ENCODE results near the gene GSK3B. TPM values are rescaled to one million over a fixed set of nuclear protein-coding genes. Genes with fewer than 3 reads are reported as not detected.
"Not testable (repeated sequence)": the region's sequence is repeated elsewhere in the genome, so short reads cannot be mapped to it uniquely, and the experiment has no call there.

Gene GSK3B
- total RNA-seq, 1 donor = 94.1 TPM

DNA sequence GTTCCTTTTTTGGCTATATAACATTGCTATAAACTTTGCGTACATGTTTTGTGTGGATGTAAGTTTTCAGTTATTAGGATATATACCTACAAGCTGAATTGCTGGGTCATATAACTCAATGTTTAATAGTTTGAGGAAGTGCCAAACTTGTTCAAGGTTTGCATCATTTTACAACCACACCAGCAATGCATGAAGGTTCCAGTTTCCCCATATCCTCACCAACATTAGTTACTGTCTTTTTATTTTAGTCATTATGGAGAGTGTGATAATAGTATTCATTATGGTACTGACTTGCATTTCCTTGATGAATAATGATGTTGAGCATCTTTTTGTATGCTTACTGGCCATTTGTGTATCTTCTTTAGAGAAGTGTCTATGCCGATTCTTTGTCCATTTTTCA is 200.1 kb downstream of the GSK3B start:
- no peak for DNase-seq (ENCODE audit: low read depth)
- TF ChIP-seq, protein P1, sequence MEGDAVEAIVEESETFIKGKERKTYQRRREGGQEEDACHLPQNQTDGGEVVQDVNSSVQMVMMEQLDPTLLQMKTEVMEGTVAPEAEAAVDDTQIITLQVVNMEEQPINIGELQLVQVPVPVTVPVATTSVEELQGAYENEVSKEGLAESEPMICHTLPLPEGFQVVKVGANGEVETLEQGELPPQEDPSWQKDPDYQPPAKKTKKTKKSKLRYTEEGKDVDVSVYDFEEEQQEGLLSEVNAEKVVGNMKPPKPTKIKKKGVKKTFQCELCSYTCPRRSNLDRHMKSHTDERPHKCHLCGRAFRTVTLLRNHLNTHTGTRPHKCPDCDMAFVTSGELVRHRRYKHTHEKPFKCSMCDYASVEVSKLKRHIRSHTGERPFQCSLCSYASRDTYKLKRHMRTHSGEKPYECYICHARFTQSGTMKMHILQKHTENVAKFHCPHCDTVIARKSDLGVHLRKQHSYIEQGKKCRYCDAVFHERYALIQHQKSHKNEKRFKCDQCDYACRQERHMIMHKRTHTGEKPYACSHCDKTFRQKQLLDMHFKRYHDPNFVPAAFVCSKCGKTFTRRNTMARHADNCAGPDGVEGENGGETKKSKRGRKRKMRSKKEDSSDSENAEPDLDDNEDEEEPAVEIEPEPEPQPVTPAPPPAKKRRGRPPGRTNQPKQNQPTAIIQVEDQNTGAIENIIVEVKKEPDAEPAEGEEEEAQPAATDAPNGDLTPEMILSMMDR (IDR thresholded peaks at IDR 0.05; ENCODE audit: insufficient read depth, low read depth, low read length) = no peak
- no peak overlapping the region for H3K4me3 ChIP-seq (ENCODE audit: low read depth, low read length)

- no peak for DNase-seq (ENCODE audit: low read depth)
- no peak overlapping the region for H3K4me3 ChIP-seq (ENCODE audit: low read depth, low read length)
- TF ChIP-seq, protein P1 (IDR thresholded peaks at IDR 0.05; ENCODE audit: insufficient read depth, low read depth, low read length) = no peak
These were observed 200.5 kb downstream of the GSK3B start for GRCh38 chr3:119893769-119894168.

DNA sequence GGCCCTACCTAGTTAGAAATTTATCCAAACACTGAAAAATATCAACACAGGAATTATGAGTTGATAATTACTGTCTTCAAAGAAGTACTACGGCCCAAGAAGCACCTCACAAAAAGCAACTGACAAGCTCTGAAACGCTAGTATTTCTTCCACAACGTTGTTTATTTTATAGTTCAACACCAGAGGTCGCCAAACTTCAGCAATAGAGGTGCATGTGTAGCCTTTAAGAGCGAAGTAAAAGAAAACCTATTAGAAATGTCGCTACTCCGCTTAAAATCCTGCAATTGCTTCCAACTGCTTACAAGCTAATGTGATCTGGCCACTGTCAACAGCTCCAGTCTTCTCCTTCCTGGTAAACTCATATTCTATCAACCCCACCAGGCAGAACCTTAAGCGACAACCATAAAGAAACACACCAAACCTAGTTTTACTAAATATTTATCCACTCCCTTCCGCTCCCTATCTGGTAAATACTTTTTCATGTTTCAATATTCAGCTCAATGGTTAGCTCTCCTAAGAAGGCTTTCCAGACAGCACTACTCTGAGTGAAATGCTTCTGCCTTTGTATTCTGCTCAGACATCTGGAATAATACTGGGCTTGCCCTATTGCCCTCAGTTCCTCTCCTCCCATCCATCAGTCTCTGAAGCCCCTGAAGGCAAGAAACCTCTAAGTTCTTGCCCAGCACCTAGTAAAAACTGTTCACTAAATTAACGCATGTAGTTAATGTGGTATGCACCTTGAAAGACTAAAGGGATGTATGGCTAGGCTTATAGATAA is 202.1 kb downstream of the GSK3B start:
- H3K4me3 ChIP-seq (ENCODE audit: low read depth, low read length) = peak overlapping the region; percentile 31
- DNase-seq (ENCODE audit: low read depth) = peak; percentile 83
- TF ChIP-seq, protein P1 (IDR thresholded peaks at IDR 0.05; ENCODE audit: insufficient read depth, low read depth, low read length) = peak; percentile 72

DNA sequence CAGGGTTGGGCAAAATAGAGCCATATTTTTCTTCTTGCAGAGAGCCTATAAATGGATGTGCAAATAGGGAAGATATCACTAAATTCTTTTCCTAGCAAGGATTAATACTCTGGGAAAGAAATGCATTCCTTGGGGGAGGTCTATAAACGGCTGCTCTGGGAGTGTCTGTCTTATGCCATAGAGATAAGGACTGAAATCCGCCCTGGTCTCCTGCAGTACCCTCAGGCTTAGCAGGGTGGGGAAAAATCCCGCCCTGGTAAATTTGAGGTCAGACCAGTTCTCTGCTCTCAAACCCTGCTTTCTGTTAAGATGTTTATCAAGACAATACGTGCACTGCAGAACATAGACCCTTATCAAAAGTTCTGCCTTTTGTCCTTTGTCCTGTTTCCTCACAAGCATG is 205.6 kb downstream of the GSK3B start:
- DNase-seq (ENCODE audit: low read depth); H3K4me3 ChIP-seq (ENCODE audit: low read depth, low read length): not testable (repeated sequence)

DNA sequence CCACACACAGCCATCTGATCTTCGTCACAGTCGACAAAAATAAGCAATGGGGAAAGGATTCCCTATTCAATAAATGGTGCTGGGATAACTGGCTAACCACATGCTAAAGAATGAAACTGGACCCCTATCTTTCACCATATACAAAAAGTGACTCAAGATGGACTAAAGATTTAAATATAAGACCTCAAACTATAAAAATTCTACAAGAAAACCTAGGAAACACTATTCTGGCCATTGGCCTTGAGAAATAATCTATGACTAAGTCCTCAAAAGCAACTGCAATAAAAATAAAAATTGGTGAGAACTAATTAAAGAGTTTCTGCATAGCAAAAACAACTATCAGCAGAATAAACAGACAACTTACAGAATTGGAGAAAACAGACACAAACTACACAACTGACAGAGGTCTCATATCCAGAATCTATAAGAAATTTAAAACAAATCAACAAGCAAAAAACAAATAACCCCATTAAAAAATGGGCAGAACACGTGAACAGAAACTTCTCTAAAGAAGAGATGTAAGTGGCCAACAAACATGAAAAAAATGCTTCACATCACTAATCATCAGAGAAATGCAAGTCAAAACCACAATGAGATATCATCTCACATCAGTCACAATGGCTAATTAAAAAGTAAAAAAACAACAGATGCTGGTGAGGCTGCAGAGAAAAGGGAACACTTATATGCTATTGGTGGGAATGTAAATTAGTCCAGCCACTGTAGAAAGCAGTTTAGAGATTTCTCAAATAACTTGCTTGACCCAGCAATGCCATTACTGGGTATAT is 208.3 kb downstream of the GSK3B start:
- DNase-seq (ENCODE audit: low read depth) = peak; percentile 65
- TF ChIP-seq, protein P1 (IDR thresholded peaks at IDR 0.05; ENCODE audit: insufficient read depth, low read depth, low read length) = no peak
- H3K4me3 ChIP-seq (ENCODE audit: low read depth, low read length) = no peak overlapping the region

- TF ChIP-seq, protein P1 (IDR thresholded peaks at IDR 0.05; ENCODE audit: insufficient read depth, low read depth, low read length) = no peak
- H3K4me3 ChIP-seq (ENCODE audit: low read depth, low read length) = no peak overlapping the region
- no peak for DNase-seq (ENCODE audit: low read depth)
These were observed 210.1 kb downstream of the GSK3B start for GRCh38 chr3:119884161-119884557.

DNA sequence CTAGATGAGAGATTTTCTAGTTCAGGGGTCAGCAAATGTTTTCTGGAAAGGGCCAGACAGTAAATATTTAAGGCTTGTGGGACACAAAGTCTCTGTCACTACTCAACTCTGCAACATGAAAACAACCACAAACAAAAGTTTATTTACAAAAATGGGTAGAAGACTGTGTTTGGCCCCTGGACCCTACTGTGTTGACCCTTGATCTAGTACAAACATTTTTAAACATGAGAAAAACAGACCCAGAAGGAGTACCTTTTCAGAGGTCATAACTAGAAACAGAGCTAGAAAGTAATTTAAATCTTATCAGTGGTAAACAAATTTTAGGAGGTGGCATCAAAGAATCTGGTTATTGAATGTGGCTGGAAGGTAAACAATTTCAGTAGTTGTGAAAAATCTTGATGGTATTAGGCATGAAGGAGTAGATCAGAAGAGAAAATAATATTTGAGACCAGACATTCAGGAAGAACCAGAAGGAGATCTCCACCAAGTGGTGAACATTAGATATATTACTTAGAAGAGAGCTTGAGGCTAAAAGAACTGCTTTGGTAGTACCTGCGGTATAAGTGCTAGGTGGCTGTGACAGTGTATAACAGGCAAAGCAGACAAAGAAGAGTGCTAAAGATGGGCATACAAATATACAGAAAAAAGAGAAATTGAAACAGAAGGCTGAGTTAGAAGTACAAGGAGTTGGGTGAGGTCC is 210.6 kb downstream of the GSK3B start:
- H3K4me3 ChIP-seq (ENCODE audit: low read depth, low read length) = no peak overlapping the region
- DNase-seq (ENCODE audit: low read depth) = no peak
- TF ChIP-seq, protein P1 (IDR thresholded peaks at IDR 0.05; ENCODE audit: insufficient read depth, low read depth, low read length) = no peak

Data from fibroblast of villous mesenchyme (primary cell).